Brain microvascular endothelial cell (primary cell): Measurements from ENCODE around the gene EIF5AL1.

ENCODE experiments used
- DNase-seq: peaks from one replicate; pipeline ENCODE4 v3.0.0-alpha.2; 2020
- H3K27ac ChIP-seq: fragments of 250-450 bp; sonication (Bioruptor Pico); 2 replicates; pipeline ENCODE4 v1.5.1; 2020; ENCODE audit warnings: mild to moderate bottlenecking, moderate library complexity
- H3K27me3 ChIP-seq: fragments of 250-450 bp; sonication (Bioruptor Pico); replicated peaks from 2 replicates; pipeline ENCODE4 v1.5.1; 2020; ENCODE audit warnings: mild to moderate bottlenecking
- H3K36me3 ChIP-seq: fragments of 250-450 bp; sonication (Bioruptor Pico); replicated peaks from 2 replicates; pipeline ENCODE4 v1.5.1; 2020; ENCODE audit warnings: mild to moderate bottlenecking
- H3K4me3 ChIP-seq: 2 replicates; pipeline ENCODE4 v1.5.1; 2011; ENCODE audit warnings: low read depth, mild to moderate bottlenecking, control low read depth, low read length, moderate library complexity
- CTCF ChIP-seq: IDR thresholded peaks from 2 replicates; pipeline ENCODE4 v1.5.1; 2011; ENCODE audit warnings: low read depth, mild to moderate bottlenecking, moderate library complexity, low read length, control low read depth, inconsistent platforms; ENCODE audit errors: missing control alignments
- in situ Hi-C: cut with HindIII; loops from 2 replicates; pipeline ENCODE4 v1.10.0; 2017; ENCODE audit warnings: low sequenced_read_pairs, low pct_ligation_motif_present

Gene EIF5AL1

GRCh38 chr10:79482304-79482703 lies 30.0 kb upstream of the EIF5AL1 start:
- no peak for DNase-seq
- H3K27ac ChIP-seq, result no peak overlapping the region
- no peaks in the 10 kb centered on the region for H3K27me3 ChIP-seq
- no peaks in the 10 kb centered on the region for H3K36me3 ChIP-seq
- in situ Hi-C loops, result no loop called here
- TF ChIP-seq CTCF, result no peak
- no peak overlapping the region for H3K4me3 ChIP-seq

- no peak for DNase-seq
- Histone ChIP-seq H3K27me3 (no peaks in the 10 kb centered on the region), H3K27ac (no peak overlapping the region), H3K4me3 (no peak overlapping the region), H3K36me3 (no peaks in the 10 kb centered on the region)
- in situ Hi-C loops, result no loop called here
- no peak for TF ChIP-seq CTCF
These were observed 29.6 kb upstream of the EIF5AL1 start for GRCh38 chr10:79482741-79483140.

GRCh38 chr10:79483299-79483698 lies 29.0 kb upstream of the EIF5AL1 start:
- Histone ChIP-seq H3K4me3 (no peak overlapping the region), H3K27me3 (no peaks in the 10 kb centered on the region), H3K27ac (no peak overlapping the region), H3K36me3 (no peaks in the 10 kb centered on the region)
- DNase-seq, result no peak
- TF ChIP-seq CTCF, result no peak
- in situ Hi-C loops, result no loop called here

- Histone ChIP-seq H3K27me3 (no peaks in the 10 kb centered on the region), H3K36me3 (no peaks in the 10 kb centered on the region), H3K4me3 (no peak overlapping the region), H3K27ac (no peak overlapping the region)
- TF ChIP-seq CTCF, result no peak
- DNase-seq, result no peak
- in situ Hi-C loops, result no loop called here
These were observed 28.4 kb upstream of the EIF5AL1 start for GRCh38 chr10:79483948-79484347.

GRCh38 chr10:79484476-79484875 lies 27.9 kb upstream of the EIF5AL1 start:
- Histone ChIP-seq H3K36me3 (no peaks in the 10 kb centered on the region), H3K4me3 (no peak overlapping the region), H3K27ac (no peak overlapping the region), H3K27me3 (no peaks in the 10 kb centered on the region)
- in situ Hi-C loops, result no loop called here
- no peak for DNase-seq
- TF ChIP-seq CTCF, result no peak
